Left lung (tissue), 10 donors: ENCODE data around the gene CLEC3B. TPM values are rescaled to one million over a fixed set of nuclear protein-coding genes. Genes with fewer than 3 reads are reported as not detected.

Experiments used
- ATAC-seq: fragments of 200-7000 bp; cut with Tn5 transposase; one replicate; pipeline ENCODE4 v1.9.1; 2020; ENCODE audit warnings: moderate library complexity
- DNase-seq, 4 donors: peaks; one replicate each; pipeline ENCODE4 v3.0.0-alpha.2; 2013 to 2020
- H3K27ac ChIP-seq, 2 donors: fragments of 200-600 bp; sonication (generic) in 1 of 2; one replicate each; pipeline versions ENCODE4 v1.5.0 to v1.8.0; 2020 to 2021
- H3K27me3 ChIP-seq, 2 donors: fragments of 200-600 bp; sonication (generic) in 1 of 2; one replicate each; pipeline versions ENCODE4 v1.5.0 to v1.8.0; 2020 to 2021
- H3K36me3 ChIP-seq, 2 donors: fragments of 200-600 bp; sonication (generic) in 1 of 2; one replicate each; pipeline versions ENCODE4 v1.5.0 to v1.8.0; 2020 to 2021
- H3K4me1 ChIP-seq, 2 donors: fragments of 200-600 bp; one replicate each; pipeline ENCODE4 v1.8.0; 2021
- H3K4me3 ChIP-seq, 2 donors: fragments of 200-600 bp; sonication (generic) in 1 of 2; one replicate each; pipeline versions ENCODE4 v1.5.0 to v1.8.0; 2020 to 2021; ENCODE audit warnings: mild to moderate bottlenecking in 1 of 2
- H3K9me3 ChIP-seq, 2 donors: fragments of 200-600 bp; sonication (generic) in 1 of 2; one replicate each; pipeline versions ENCODE4 v1.5.0 to v1.8.0; 2020 to 2021
- intact Hi-C, 2 donors: fragments of 100-400 bp; cut with DNase I; formaldehyde crosslinking; loops; one replicate each; pipeline versions ENCODE4 v1.11.2 to v1.14.2; 2022
- polyA plus RNA-seq, 6 donors: library from polyadenylated mRNA; unstranded; fragments of 120-200 nt; gene quantifications; one replicate each; pipeline ENCODE4 v1.2.1, GENCODE V29; 2013; ENCODE audit not compliant: insufficient read length in 6 of 6
- total RNA-seq, 2 donors: library from RNA; stranded (reverse); fragmentation: NEBNext Ultra II Directional; extraction: Animal tissue kit (Norgen Biotek cat#: 25700); gene quantifications; one replicate each; pipeline ENCODE4 v1.2.1, GENCODE V29; 2021
- TF ChIP-seq, protein P1 (sequence below), 2 donors: fragments of 200-600 bp; sonication (generic) in 1 of 2; IDR thresholded peaks; one replicate each; pipeline versions ENCODE4 v1.5.0 to v1.8.0; 2021; ENCODE audit warnings: antibody characterized with exemption in 2 of 2
- donor health status: DM: no; HTN: yes; CAD: no.
- donor health status: DM: no; HTN: no; CAD: no.

Gene CLEC3B
- total and polyA plus RNA-seq, 8 donors = 74.0 to 177 (median 104) TPM

DNA sequence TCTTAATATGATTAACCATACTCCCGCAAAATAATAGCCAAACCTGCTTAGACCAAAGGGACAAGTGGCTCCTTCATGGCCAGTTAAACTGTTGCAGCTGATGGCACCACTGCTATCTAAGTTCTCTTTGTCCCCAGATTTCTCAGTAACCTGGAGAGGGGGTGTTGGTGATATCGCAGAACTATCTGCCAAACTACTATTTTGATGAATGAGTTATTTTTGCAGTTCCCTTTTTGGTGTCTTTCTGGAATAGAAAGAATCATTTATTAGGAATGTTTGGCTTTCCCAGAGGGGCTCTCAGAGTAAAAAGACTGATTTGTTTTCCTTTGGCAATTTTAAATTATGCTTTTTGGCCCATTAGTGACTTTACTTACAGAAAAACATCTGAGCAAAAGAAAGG lies 33.0 kb downstream of the CLEC3B start:
- Histone ChIP-seq H3K27me3 (no peaks in the 10 kb centered on the region), H3K27ac (peak overlapping the region in 1 of 2 donors; percentile 73), H3K4me1 (peaks cover 0 to 86% of the 10 kb centered on the region in 2 donors), H3K9me3 (no peaks in the 10 kb centered on the region), H3K36me3 (no peaks in the 10 kb centered on the region), H3K4me3 (no peak overlapping the region)
- intact Hi-C loops = no loop called here
- DNase-seq = no peak
- TF ChIP-seq, protein P1, sequence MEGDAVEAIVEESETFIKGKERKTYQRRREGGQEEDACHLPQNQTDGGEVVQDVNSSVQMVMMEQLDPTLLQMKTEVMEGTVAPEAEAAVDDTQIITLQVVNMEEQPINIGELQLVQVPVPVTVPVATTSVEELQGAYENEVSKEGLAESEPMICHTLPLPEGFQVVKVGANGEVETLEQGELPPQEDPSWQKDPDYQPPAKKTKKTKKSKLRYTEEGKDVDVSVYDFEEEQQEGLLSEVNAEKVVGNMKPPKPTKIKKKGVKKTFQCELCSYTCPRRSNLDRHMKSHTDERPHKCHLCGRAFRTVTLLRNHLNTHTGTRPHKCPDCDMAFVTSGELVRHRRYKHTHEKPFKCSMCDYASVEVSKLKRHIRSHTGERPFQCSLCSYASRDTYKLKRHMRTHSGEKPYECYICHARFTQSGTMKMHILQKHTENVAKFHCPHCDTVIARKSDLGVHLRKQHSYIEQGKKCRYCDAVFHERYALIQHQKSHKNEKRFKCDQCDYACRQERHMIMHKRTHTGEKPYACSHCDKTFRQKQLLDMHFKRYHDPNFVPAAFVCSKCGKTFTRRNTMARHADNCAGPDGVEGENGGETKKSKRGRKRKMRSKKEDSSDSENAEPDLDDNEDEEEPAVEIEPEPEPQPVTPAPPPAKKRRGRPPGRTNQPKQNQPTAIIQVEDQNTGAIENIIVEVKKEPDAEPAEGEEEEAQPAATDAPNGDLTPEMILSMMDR (IDR thresholded peaks at IDR 0.05) = no peak
- ATAC-seq = no peak

DNA sequence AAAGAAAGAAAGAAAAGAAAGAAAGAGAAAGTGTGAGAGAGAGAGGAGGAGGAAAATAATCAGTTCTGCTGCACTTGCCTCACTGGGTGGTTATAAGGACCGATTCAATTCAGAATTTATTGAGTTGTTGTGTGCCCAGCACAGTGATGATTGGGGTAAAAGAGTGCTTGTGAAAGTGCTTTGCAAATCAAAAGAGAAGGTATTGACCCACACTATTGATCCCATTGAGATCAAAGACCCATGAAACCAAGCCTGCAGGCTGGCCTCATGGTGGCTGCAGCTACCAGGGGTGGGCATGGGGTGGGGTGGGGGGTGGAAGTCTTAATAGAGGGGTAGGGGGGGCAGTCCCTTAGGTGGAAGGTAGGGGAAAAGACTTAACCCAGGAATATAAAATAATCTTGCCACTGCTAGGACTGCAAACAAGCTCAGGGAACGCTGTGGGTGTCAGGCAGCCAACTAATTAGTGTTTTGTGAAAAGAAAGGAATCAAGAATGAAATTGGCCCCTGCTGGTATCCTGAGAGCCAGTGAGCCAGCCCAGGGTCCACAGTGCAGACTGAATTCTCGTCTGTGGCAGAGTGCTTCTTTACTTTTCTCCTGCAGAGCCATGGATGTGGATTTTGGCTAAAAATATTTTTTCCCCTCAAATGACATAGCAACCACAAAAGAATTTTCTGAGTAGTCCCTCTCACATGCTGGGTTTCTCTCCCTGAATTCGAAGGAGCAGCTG lies 34.2 kb downstream of the CLEC3B start:
- Histone ChIP-seq H3K27me3 (no peaks in the 10 kb centered on the region), H3K9me3 (no peaks in the 10 kb centered on the region), H3K36me3 (no peaks in the 10 kb centered on the region), H3K27ac (no peak overlapping the region), H3K4me1 (peaks cover 0 to 86% of the 10 kb centered on the region in 2 donors), H3K4me3 (no peak overlapping the region)
- DNase-seq = no peak
- ATAC-seq = no peak
- TF ChIP-seq, protein P1 (IDR thresholded peaks at IDR 0.05) = no peak
- intact Hi-C loops = no loop called here

DNA sequence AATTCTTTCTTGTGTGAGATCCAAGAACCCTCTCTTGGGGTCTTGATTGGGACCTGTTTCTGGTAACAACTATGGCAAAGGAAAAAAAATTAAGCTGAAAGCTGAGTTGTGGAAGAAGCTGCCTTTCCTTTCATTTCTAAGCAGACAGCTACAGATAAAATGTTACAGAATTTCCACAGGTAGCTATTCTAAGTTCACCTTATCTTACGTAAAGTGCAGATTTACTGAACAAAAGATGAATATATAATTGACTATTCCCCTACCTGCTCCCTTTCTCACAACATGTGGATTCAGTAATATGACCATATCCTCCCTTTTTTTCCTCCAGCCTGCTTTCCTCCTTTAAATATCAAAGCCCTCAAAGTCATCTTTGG lies 36.6 kb downstream of the CLEC3B start:
- H3K36me3 ChIP-seq = no peaks in the 10 kb centered on the region
- no peaks in the 10 kb centered on the region for H3K9me3 ChIP-seq
- no peak for ATAC-seq
- no peak for DNase-seq
- H3K27ac ChIP-seq = peak overlapping the region; percentile 55 to 94
- H3K4me1 ChIP-seq = peaks cover 0 to 73% of the 10 kb centered on the region in 2 donors
- TF ChIP-seq, protein P1 (IDR thresholded peaks at IDR 0.05) = no peak
- intact Hi-C loops = no loop called here
- no peak overlapping the region for H3K4me3 ChIP-seq
- no peaks in the 10 kb centered on the region for H3K27me3 ChIP-seq

DNA sequence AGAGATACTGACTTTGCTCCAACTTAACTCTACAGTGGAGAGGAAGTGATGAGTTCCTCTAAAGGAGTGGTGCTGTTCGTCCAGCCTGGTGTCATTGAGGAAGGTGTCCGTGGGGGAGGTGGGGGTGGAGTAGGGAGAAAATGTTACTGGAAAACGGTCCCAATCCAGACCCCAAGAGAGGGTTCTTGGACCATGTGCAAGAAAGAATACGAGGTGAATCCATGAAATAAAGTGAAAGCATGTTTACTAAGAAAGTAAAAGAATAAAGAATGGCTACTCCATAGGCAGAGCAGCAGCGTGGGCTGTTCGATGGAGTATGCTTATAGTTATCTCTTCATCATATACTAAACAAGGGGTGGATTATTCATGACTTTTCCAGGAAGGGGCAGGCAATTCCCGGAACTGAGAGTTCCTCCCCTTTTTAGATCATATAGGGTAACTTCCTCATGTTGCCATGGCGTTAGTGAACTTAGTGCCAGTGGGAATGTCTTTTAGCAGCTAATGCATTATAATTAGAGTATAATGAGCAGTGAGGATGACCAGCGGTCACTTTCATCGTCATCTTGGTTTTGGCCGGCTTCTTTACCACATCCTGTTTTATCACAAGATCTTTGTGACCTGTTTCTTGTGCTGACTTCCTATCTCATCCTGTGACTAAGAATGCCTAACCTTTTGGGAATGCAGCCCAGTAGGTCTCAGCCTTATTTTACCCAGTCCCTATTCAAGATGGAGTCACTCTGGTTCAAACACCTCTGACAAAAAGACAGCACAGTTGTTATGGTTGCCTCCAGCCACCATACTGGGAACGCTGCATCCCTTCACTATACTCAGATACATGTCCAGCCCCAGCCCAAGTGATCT lies 38.6 kb downstream of the CLEC3B start:
- no peaks in the 10 kb centered on the region for H3K9me3 ChIP-seq
- H3K36me3 ChIP-seq = no peaks in the 10 kb centered on the region
- H3K27me3 ChIP-seq = no peaks in the 10 kb centered on the region
- H3K4me1 ChIP-seq = peaks cover 0 to 56% of the 10 kb centered on the region in 2 donors
- H3K4me3 ChIP-seq = no peak overlapping the region
- peak overlapping the region; percentile 29 to 94 for H3K27ac ChIP-seq
- DNase-seq (peak in 2 of 4 donors; percentile 46 to 77), ATAC-seq (peak; percentile 75)
- intact Hi-C loops = no loop called here
- TF ChIP-seq, protein P1 (IDR thresholded peaks at IDR 0.05) = peak in 1 of 2 donors; percentile 19

DNA sequence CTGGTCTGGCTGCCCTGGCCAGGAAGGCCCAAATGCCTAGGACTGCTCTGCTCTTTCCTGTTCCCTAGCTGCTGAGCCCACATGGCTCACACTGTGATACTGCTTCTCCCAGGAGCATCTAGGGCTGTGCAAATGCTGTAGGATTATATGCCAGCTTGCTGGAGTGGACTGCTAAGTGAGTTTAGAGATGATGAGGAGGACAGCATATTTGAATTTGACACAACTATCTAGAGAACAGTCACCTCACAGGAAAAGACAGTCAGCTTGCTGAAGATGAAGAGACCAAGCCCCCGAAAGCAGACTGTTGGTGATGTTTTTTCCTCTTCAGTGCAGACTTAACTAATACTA lies 39.2 kb downstream of the CLEC3B start:
- H3K27ac ChIP-seq = peak overlapping the region; percentile 29 to 94
- TF ChIP-seq, protein P1 (IDR thresholded peaks at IDR 0.05) = no peak
- intact Hi-C loops = no loop called here

More for the DNA sequence above, 39.2 kb downstream of the CLEC3B start:
- peaks cover 0 to 56% of the 10 kb centered on the region in 2 donors for H3K4me1 ChIP-seq
- no peak overlapping the region for H3K4me3 ChIP-seq
- H3K27me3 ChIP-seq = no peaks in the 10 kb centered on the region
- ATAC-seq (no peak), DNase-seq (no peak)
- H3K9me3 ChIP-seq = no peaks in the 10 kb centered on the region
- H3K36me3 ChIP-seq = no peaks in the 10 kb centered on the region
